Measurements from ENCODE around the gene FLNC.

The FLNC gene

DNA sequence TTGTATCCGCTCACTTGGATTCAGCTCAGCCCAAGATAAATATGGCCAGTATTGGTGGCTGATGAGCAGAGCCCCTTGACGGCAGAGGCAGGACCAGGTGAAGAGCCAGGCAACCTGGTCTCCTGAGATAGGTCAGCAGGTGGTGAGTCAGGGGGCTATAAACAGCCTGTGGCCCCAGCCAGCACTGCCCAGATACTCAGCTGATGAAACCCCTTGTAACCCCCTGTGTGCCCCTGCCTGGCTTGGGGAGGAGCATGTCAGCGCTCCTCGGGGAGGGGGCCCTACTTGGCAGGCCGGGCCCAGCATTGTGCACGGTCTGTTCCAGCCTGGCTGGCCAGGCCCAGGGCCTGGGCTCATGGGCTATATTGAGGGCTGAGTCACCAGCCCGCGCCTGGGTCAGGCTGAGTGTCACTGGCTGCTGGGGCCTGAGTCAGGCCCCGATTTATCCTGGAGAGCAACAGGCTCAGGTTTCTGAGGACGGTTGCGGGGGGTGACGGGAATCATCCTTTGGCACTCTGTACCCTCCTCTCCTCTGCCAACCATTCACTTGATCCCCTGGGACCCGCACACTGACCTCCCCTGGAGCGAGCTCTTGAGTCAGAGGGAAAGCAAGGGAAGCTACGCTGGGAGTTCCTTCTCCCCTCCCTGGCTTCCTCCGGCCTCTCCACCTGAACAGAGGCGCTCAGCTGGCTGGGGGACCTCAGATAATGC lies 2.8 kb upstream of the FLNC start:
- DNase-seq (ENCODE audit: low spot score), result no peak
- TF ChIP-seq CTCF (IDR thresholded peaks at IDR 0.05; ENCODE audit: extremely low read depth, missing control alignments), result no peak

DNA sequence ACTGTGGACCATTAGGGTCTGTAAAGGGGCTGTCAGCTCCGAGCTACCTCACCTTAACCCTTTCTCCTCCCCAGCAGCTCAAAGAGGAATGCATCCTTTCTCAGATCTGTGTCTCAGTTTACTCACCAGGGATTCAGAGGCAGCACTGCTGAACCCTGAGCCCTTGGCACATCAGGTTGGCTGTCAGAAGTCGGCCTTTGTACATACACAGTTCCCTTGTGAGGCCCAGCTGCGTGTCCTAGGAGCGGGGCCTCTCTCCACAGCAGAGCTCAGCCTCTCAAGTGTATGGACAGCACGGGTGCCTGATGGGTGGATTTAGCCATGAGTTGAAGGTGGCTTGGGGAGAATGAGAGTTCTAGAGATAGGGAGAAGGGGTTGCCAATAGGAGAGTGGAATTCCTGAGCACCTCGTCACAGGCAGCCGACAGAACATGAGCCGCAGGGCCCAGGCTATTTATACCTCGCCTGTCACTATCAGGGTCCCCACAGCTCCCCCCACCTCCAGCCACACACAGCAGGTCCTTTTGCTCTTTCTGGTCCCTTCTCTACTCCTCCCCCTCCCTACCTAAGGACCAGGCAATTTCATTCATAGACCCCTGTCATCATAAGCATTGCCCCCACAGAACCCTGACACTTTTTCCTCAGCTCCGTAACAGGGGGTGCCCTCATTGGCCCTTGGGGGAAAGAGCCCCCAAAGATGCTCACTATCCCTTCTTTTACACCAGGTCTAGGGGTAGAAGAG lies 2.1 kb upstream of the FLNC start:
- DNase-seq (ENCODE audit: low spot score), result no peak
- TF ChIP-seq CTCF (IDR thresholded peaks at IDR 0.05; ENCODE audit: extremely low read depth, missing control alignments), result no peak

DNA sequence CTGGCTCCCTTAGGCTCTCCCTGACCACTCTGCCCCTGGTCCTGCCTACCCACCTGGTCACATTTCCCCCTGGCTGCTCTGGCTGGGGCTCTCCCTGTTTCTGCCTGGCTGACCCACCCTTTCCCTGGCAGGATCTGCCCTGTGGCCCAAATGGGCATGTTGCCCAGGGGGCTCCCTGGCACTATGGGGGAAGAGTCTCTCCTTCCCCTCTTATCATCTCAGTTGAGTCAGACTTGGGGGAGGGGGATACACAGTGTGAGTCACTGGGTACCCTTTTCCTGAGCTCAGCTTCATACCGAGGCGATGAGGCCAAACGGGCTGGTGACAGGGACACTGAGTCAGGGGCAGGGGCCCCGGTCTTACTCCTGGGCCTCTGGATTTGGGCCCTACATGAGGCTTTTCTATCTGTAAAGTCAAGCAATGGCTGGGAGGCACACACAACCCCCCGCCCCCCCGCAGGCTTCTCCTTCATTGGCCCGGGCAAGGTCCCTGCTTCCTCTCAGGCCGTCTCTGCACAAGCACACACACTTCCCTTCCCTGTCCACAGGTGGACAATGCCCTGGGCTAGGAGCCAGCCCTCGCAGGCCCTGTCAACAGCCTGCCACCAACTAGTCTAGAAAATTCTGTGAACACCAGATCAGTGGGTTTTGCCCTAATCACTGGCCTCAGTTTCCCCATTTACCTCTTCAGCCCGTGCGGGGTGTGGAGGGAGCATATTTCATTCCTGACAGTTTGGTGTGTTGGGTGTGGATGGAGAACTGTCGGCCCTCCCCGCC lies 627 bp upstream of the FLNC start:
- no peak for DNase-seq (ENCODE audit: low spot score)
- no peak for TF ChIP-seq CTCF (IDR thresholded peaks at IDR 0.05; ENCODE audit: extremely low read depth, missing control alignments)

DNA sequence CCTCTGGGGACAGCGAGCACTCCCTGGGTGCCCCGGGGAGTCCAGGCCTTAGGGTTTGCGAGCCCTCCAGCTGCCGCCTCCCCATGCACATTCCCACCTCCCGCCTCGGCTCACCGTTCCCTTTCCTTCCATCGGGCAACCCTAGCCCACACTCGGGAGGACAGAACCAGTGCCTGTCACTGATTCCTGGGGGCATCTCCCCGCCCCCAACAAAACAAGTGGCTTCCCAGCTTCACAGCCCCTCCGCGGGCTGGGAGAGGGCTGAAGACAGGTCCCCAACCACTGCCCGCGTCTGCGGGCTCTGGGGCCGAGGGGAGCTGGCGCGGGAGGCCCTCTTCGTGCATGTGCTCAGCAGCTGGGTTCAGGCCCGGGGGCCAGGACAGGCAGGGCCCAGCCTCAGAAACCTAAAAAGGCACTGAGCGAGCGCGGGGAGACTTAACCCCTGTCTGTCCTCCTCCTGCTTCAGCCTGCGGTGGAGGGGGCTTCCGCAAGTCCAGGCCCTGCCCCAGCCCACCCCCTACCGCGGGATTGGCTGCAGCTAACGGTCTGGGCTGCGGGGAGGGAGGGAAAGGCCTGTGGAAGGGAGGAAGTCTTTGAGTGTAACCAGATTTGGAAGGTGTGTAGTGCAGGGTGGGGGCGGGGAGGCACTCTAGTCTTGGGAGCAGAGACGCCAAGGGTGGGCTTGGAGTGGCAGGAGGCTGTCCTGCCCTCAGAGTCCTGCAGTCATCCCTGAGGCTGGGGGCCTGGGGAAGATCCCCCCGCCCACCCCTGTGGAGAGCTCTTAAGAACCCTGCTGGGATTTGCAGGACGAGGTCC lies 1.2 kb downstream of the FLNC start:
- DNase-seq (ENCODE audit: low spot score), result peak; percentile 59
- no peak for TF ChIP-seq CTCF (IDR thresholded peaks at IDR 0.05; ENCODE audit: extremely low read depth, missing control alignments)

- DNase-seq (ENCODE audit: low spot score), result peak; percentile 54
- TF ChIP-seq CTCF (IDR thresholded peaks at IDR 0.05; ENCODE audit: extremely low read depth, missing control alignments), result no peak
Measured at GRCh38 chr7:128831994-128832879, 2.0 kb downstream of the FLNC start.

DNA sequence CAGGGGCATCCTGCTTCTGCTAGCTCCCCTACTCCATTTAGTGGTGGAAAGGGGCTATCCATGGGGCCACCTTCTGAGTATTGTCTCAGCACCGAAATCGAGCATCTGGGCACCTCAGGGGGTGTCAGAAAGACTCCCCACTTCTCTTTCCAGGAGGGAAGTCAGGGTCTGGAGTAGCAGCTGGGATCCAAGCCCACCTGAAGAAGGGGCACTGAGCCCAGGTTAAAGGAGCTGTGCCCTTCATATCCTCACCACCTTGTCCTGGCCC lies 2.6 kb downstream of the FLNC start:
- TF ChIP-seq CTCF (IDR thresholded peaks at IDR 0.05; ENCODE audit: extremely low read depth, missing control alignments), result no peak

More for the DNA sequence above, 2.6 kb downstream of the FLNC start:
- DNase-seq (ENCODE audit: low spot score), result no peak
